Measurements from ENCODE around the gene ARHGEF3. TPM values are rescaled to one million over a fixed set of nuclear protein-coding genes. Genes with fewer than 3 reads are reported as not detected.
A peak's percentile ranks its signal among the peaks of the same experiment; 100 is the strongest.

Gene ARHGEF3
- polyA plus RNA-seq, 12 donors = 26.3 to 43.9 (median 31.5) TPM; not detected in 1

GRCh38 chr3:56800130-56800831 is 1.5 kb downstream of the ARHGEF3 start:
- no peak for DNase-seq

- DNase-seq = peak; percentile 69
These were observed 2.4 kb downstream of the ARHGEF3 start for GRCh38 chr3:56799251-56799882.

- DNase-seq = no peak
These were observed 4.8 kb downstream of the ARHGEF3 start for GRCh38 chr3:56796996-56797395.

GRCh38 chr3:56796202-56796601 is 5.5 kb downstream of the ARHGEF3 start:
- DNase-seq = no peak

GRCh38 chr3:56795829-56796185 is 5.9 kb downstream of the ARHGEF3 start:
- no peak for DNase-seq

- DNase-seq = no peak
These were observed 6.5 kb downstream of the ARHGEF3 start for GRCh38 chr3:56795097-56795828.

- DNase-seq = no peak
These were observed 9.6 kb downstream of the ARHGEF3 start for GRCh38 chr3:56792193-56792592.

GRCh38 chr3:56790016-56790821 is 11.5 kb downstream of the ARHGEF3 start:
- no peak for DNase-seq

GRCh38 chr3:56789076-56789475 is 12.7 kb downstream of the ARHGEF3 start:
- no peak for DNase-seq

GRCh38 chr3:56788521-56788920 is 13.2 kb downstream of the ARHGEF3 start:
- DNase-seq = no peak

- DNase-seq = no peak
These were observed 13.9 kb downstream of the ARHGEF3 start for GRCh38 chr3:56787784-56788256.

- no peak for DNase-seq
These were observed 14.4 kb downstream of the ARHGEF3 start for GRCh38 chr3:56787258-56787775.

- DNase-seq = no peak
These were observed 16.2 kb downstream of the ARHGEF3 start for GRCh38 chr3:56785499-56785898.

GRCh38 chr3:56784448-56785001 is 17.2 kb downstream of the ARHGEF3 start:
- DNase-seq = no peak

GRCh38 chr3:56783644-56784447 is 17.9 kb downstream of the ARHGEF3 start:
- peak; percentile 27 for DNase-seq

GRCh38 chr3:56782906-56783305 is 18.8 kb downstream of the ARHGEF3 start:
- DNase-seq = no peak

- no peak for DNase-seq
These were observed 19.5 kb downstream of the ARHGEF3 start for GRCh38 chr3:56782215-56782614.

- DNase-seq = no peak
These were observed 20.0 kb downstream of the ARHGEF3 start for GRCh38 chr3:56781762-56782161.

- no peak for DNase-seq
These were observed 20.8 kb downstream of the ARHGEF3 start for GRCh38 chr3:56780936-56781335.

GRCh38 chr3:56778893-56779292 is 22.9 kb downstream of the ARHGEF3 start:
- no peak for DNase-seq

GRCh38 chr3:56776556-56776950 is 25.2 kb downstream of the ARHGEF3 start:
- no peak for DNase-seq
